Lower lobe of right lung (tissue), 2 donors: ENCODE data around the gene CD47. TPM values are rescaled to one million over a fixed set of nuclear protein-coding genes. Genes with fewer than 3 reads are reported as not detected.

ENCODE experiments used
- ATAC-seq, 2 donors: fragments of 200-7000 bp; cut with Tn5 transposase; one replicate each; pipeline ENCODE4 v1.9.1; 2020 to 2022; ENCODE audit warnings: mild to moderate bottlenecking in 2 of 2, moderate library complexity in 2 of 2
- DNase-seq: peaks from one replicate; pipeline ENCODE4 v3.0.0-alpha.2; 2020
- H3K27ac ChIP-seq: fragments of 200-600 bp; one replicate; pipeline ENCODE4 v1.8.0; 2022
- H3K27me3 ChIP-seq: fragments of 200-600 bp; one replicate; pipeline ENCODE4 v1.8.0; 2022; ENCODE audit warnings: low read depth
- H3K36me3 ChIP-seq: fragments of 200-600 bp; one replicate; pipeline ENCODE4 v1.8.0; 2022; ENCODE audit warnings: mild to moderate bottlenecking
- H3K4me1 ChIP-seq: fragments of 200-600 bp; one replicate; pipeline ENCODE4 v1.8.0; 2022
- H3K4me3 ChIP-seq: fragments of 200-600 bp; one replicate; pipeline ENCODE4 v1.8.0; 2022; ENCODE audit warnings: mild to moderate bottlenecking
- H3K9me3 ChIP-seq: fragments of 200-600 bp; one replicate; pipeline ENCODE4 v1.8.0; 2022
- CTCF ChIP-seq: fragments of 200-600 bp; IDR thresholded peaks from one replicate; pipeline ENCODE4 v1.8.0; 2022; ENCODE audit warnings: antibody characterized with exemption, mild to moderate bottlenecking
- intact Hi-C: fragments of 100-400 bp; cut with DNase I; formaldehyde crosslinking; loops from one replicate; pipeline ENCODE4 v1.11.0; 2022
- total RNA-seq: library from RNA; stranded (reverse); fragmentation: NEBNext Ultra II Directional; extraction: Animal tissue kit (Norgen Biotek cat#: 25700); gene quantifications from one replicate; pipeline ENCODE4 v1.2.1, GENCODE V29; 2021
- donor health status: DM: no; HTN: yes; CAD: no; lungs with severe emphysema.

The CD47 gene
- total RNA-seq, 1 donor from 2014 or later: 222 TPM

- ATAC-seq (peak; percentile 87 to 88), DNase-seq (peak; percentile 58)
- no peaks in the 10 kb centered on the region for H3K9me3 ChIP-seq
- no peak overlapping the region for H3K27ac ChIP-seq
- peaks cover 85% of the 10 kb centered on the region for H3K36me3 ChIP-seq
- no peak for TF ChIP-seq CTCF
- no peak overlapping the region for H3K4me3 ChIP-seq
- H3K27me3 ChIP-seq: no peaks in the 10 kb centered on the region
- intact Hi-C loops: no loop called here
- H3K4me1 ChIP-seq: no peaks in the 10 kb centered on the region
Measured at GRCh38 chr3:108053067-108053466, 37.8 kb downstream of the CD47 start.

GRCh38 chr3:108051005-108051404 lies 39.8 kb downstream of the CD47 start:
- intact Hi-C loops: no loop called here
- H3K27ac ChIP-seq: no peak overlapping the region
- no peak for ATAC-seq
- no peak for TF ChIP-seq CTCF
- no peak for DNase-seq
- H3K4me1 ChIP-seq: no peaks in the 10 kb centered on the region
- no peak overlapping the region for H3K4me3 ChIP-seq
- H3K36me3 ChIP-seq: peaks cover 75% of the 10 kb centered on the region
- H3K27me3 ChIP-seq: no peaks in the 10 kb centered on the region
- H3K9me3 ChIP-seq: no peaks in the 10 kb centered on the region

GRCh38 chr3:108047987-108048386 lies 42.8 kb downstream of the CD47 start:
- no peaks in the 10 kb centered on the region for H3K27me3 ChIP-seq
- no peaks in the 10 kb centered on the region for H3K4me1 ChIP-seq
- intact Hi-C loops: no loop called here
- no peak for TF ChIP-seq CTCF
- ATAC-seq (no peak), DNase-seq (no peak)
- H3K27ac ChIP-seq: no peak overlapping the region
- H3K4me3 ChIP-seq: no peak overlapping the region
- peaks cover 67% of the 10 kb centered on the region for H3K36me3 ChIP-seq
- no peaks in the 10 kb centered on the region for H3K9me3 ChIP-seq

GRCh38 chr3:108046247-108046646 lies 44.6 kb downstream of the CD47 start:
- DNase-seq (no peak), ATAC-seq (no peak)
- no peak for TF ChIP-seq CTCF
- Histone ChIP-seq H3K4me3 (no peak overlapping the region), H3K4me1 (no peaks in the 10 kb centered on the region), H3K27me3 (no peaks in the 10 kb centered on the region), H3K36me3 (peaks cover 69% of the 10 kb centered on the region), H3K27ac (no peak overlapping the region), H3K9me3 (no peaks in the 10 kb centered on the region)
- intact Hi-C loops: no loop called here

GRCh38 chr3:108044699-108045098 lies 46.1 kb downstream of the CD47 start:
- Histone ChIP-seq H3K36me3 (peaks cover 54% of the 10 kb centered on the region), H3K4me3 (no peak overlapping the region), H3K27me3 (no peaks in the 10 kb centered on the region), H3K9me3 (no peaks in the 10 kb centered on the region), H3K27ac (no peak overlapping the region), H3K4me1 (no peaks in the 10 kb centered on the region)
- no peak for ATAC-seq
- no peak for DNase-seq
- no peak for TF ChIP-seq CTCF
- intact Hi-C loops: no loop called here

GRCh38 chr3:108042300-108042699 lies 48.5 kb downstream of the CD47 start:
- ATAC-seq (no peak), DNase-seq (no peak)
- Histone ChIP-seq H3K4me3 (no peak overlapping the region), H3K27ac (no peak overlapping the region), H3K9me3 (no peaks in the 10 kb centered on the region), H3K4me1 (no peaks in the 10 kb centered on the region), H3K27me3 (no peaks in the 10 kb centered on the region), H3K36me3 (peaks cover 48% of the 10 kb centered on the region)
- intact Hi-C loops: no loop called here
- no peak for TF ChIP-seq CTCF
